VCaP (cell line): ENCODE data around the gene BRD7.

Experiments
- H3K27ac ChIP-seq: fragments of 450-650 bp; 2 replicates; pipeline ENCODE4 v1.5.1; 2017
- CTCF ChIP-seq: fragments of 450-650 bp; conservative IDR thresholded peaks from 2 replicates; pipeline ENCODE4 v1.5.1; 2017; ENCODE audit warnings: mild to moderate bottlenecking, moderate library complexity

BRD7 gene

GRCh38 chr16:50266337-50267091, 102.3 kb downstream of the BRD7 start, which contains the start of gene ADCY7:
Gene ADCY7 (plus strand): TSS chr16:50266551. CDS start chr16:50288180, 21,629 bp downstream.
- no peak for TF ChIP-seq CTCF
- no peak within 1 kb of the TSS; the same call in 1 of the 2 replicates for H3K27ac ChIP-seq
